ENCODE results near the gene CDC37L1.

- TF ChIP-seq RAD21 (IDR thresholded peaks at IDR 0.05; ENCODE audit: low read depth) (no peak), REST (IDR thresholded peaks at IDR 0.05; ENCODE audit: low read depth) (no peak), YY1 (IDR thresholded peaks at IDR 0.05; ENCODE audit: low read depth) (no peak), CREB1 (IDR thresholded peaks at IDR 0.05; ENCODE audit: low read depth) (no peak), TEAD4 (IDR thresholded peaks at IDR 0.05) (no peak), TCF12 (IDR thresholded peaks at IDR 0.05; ENCODE audit: low read depth) (no peak), EP300 (IDR thresholded peaks at IDR 0.05; ENCODE audit: borderline replicate concordance) (no peak), MAX (IDR thresholded peaks at IDR 0.05) (no peak), TAF1 (IDR thresholded peaks at IDR 0.05; ENCODE audit: low read depth) (no peak), FOXM1 (IDR thresholded peaks at IDR 0.05; ENCODE audit: borderline replicate concordance, low read depth) (no peak), USF1 (IDR thresholded peaks at IDR 0.05) (no peak), EGR1 (IDR thresholded peaks at IDR 0.05) (no peak), NFIC (IDR thresholded peaks at IDR 0.05) (no peak), ZBTB7A (IDR thresholded peaks at IDR 0.05; ENCODE audit: low read depth) (no peak)
Measured at GRCh38 chr9:4709380-4709779, 30.0 kb downstream of the CDC37L1 start.

All from Ishikawa (cell line).